ENCODE results near the gene ATF7.

DNA sequence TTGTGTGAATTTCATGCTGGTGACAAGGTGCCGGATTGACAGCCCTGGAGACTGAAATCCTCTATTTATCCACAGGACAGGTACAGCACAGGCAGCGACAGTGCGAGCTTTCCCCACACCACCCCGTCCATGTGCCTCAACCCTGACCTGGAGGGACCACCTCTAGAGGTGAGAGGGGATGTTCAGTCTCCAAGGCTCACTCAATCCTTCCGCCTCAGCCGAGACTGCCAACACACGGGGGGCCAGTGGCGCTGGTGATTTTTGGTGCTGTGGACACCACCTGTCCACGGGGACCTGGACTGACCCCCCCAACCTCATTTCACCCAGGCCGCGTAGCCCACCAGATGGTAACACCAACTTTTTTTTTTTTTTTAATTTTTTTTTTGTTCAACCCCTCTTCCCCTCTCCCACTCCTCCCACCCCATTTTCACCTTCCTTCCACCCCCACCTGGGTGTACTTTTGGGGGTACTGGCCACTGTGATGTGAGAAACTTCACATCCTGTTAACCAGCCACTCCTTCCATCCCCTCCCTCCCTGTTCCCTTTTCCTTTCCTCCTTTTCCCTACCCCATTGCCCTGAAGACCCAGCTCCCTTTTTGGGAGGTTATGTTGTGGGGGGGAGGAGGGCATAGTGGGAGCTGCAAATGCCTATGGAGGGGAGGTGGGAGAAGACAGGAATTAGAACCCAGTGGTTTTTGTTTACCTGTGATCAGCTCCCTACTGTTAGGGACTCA lies 161.3 kb downstream of the ATF7 start:
- TF ChIP-seq, protein P1, sequence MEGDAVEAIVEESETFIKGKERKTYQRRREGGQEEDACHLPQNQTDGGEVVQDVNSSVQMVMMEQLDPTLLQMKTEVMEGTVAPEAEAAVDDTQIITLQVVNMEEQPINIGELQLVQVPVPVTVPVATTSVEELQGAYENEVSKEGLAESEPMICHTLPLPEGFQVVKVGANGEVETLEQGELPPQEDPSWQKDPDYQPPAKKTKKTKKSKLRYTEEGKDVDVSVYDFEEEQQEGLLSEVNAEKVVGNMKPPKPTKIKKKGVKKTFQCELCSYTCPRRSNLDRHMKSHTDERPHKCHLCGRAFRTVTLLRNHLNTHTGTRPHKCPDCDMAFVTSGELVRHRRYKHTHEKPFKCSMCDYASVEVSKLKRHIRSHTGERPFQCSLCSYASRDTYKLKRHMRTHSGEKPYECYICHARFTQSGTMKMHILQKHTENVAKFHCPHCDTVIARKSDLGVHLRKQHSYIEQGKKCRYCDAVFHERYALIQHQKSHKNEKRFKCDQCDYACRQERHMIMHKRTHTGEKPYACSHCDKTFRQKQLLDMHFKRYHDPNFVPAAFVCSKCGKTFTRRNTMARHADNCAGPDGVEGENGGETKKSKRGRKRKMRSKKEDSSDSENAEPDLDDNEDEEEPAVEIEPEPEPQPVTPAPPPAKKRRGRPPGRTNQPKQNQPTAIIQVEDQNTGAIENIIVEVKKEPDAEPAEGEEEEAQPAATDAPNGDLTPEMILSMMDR (IDR thresholded peaks at IDR 0.05), result no peak
- TF ChIP-seq POLR2AphosphoS5 (IDR thresholded peaks at IDR 0.05), result no peak
